ENCODE results near the gene PHF10.
A peak's percentile ranks its signal among the peaks of the same experiment; 100 is the strongest.

PHF10 gene

DNA sequence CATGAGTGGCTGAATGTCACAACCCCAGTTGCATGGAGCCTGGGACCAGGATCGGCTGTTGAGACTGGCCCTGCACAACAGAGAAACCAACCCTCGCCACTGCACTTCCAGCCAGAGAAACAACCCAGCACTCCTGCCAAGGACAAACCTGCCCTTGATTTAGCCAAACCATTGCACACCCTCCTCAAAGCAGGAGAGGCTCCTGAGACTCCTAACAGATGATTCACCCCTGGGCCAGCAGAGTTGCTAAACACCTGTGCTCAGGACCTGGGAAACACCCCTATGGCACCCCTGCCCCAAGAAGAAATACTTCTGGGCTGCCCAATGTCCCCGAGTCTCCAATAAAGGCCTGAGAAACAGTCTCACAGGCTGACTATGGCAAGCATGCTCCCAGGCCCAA, 40.2 kb downstream of the PHF10 start:
- H3K4me3 ChIP-seq (ENCODE audit: low read depth, low read length): no peak overlapping the region
- DNase-seq (ENCODE audit: low read depth): no peak
- TF ChIP-seq, protein P1, sequence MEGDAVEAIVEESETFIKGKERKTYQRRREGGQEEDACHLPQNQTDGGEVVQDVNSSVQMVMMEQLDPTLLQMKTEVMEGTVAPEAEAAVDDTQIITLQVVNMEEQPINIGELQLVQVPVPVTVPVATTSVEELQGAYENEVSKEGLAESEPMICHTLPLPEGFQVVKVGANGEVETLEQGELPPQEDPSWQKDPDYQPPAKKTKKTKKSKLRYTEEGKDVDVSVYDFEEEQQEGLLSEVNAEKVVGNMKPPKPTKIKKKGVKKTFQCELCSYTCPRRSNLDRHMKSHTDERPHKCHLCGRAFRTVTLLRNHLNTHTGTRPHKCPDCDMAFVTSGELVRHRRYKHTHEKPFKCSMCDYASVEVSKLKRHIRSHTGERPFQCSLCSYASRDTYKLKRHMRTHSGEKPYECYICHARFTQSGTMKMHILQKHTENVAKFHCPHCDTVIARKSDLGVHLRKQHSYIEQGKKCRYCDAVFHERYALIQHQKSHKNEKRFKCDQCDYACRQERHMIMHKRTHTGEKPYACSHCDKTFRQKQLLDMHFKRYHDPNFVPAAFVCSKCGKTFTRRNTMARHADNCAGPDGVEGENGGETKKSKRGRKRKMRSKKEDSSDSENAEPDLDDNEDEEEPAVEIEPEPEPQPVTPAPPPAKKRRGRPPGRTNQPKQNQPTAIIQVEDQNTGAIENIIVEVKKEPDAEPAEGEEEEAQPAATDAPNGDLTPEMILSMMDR (conservative IDR thresholded peaks at IDR 0.05; ENCODE audit: low read depth, low read length): no peak

DNA sequence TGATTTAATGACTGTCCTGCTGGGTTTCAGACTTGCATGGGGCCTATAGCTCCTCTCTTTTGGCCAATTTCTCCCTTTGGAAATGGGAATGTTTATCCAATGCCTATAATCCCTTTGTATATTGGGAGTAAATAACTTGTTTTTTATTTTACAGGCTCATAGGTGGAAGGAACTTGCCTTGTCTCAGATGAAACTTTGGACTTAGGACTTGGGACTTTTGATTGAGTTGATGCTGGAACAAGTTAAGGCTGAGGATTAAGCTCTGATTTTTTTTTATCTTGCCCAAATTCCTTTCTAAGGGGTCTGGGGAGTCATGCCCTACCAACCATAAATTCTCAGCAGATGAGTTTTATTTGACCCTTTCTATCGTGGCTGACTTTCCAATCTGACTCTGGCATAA, 46.0 kb downstream of the PHF10 start:
- DNase-seq (ENCODE audit: low read depth): no peak
- no peak overlapping the region for H3K4me3 ChIP-seq (ENCODE audit: low read depth, low read length)
- TF ChIP-seq, protein P1 (conservative IDR thresholded peaks at IDR 0.05; ENCODE audit: low read depth, low read length): no peak

DNA sequence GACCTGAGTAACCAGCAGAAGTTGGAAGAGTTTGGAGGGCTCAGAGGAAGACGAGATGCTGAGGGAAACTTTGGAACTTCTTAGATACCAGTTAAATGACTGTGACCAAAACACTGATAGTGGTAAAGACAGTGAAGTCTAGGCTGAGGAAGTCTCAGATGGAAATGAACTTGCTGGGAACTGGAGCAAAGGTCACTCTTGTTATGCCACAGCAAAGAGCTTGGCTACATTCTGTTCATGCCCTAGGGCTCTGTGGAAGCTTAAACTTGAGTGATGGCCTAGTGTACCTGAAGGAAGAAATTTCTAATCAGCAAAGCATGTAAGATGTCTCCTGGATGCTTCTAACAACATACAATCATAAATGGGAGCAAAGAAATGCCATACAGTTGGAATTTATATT, 47.2 kb downstream of the PHF10 start:
- TF ChIP-seq, protein P1 (conservative IDR thresholded peaks at IDR 0.05; ENCODE audit: low read depth, low read length): no peak
- no peak for DNase-seq (ENCODE audit: low read depth)
- no peak overlapping the region for H3K4me3 ChIP-seq (ENCODE audit: low read depth, low read length)

DNA sequence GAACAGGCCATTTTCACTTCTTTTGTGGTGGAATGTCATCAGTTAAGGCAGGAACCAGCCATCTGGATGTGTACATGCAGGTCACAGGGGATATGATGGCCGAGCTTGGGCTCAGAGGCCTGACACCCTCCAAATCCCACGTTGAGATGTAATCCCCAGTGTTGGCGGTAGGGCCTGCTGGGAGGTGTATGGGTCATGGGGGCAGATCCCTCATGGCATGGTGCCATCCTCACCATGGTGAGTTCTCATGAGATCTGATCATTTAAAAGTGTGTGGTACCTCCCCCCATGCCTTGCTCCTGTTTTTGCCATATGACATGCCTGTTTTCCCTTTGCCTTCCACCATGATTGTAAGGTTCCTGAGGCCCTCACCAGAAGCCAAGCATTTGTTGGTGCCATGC, 49.3 kb downstream of the PHF10 start:
- DNase-seq (ENCODE audit: low read depth): no peak
- H3K4me3 ChIP-seq (ENCODE audit: low read depth, low read length): no peak overlapping the region
- TF ChIP-seq, protein P1 (conservative IDR thresholded peaks at IDR 0.05; ENCODE audit: low read depth, low read length): no peak

DNA sequence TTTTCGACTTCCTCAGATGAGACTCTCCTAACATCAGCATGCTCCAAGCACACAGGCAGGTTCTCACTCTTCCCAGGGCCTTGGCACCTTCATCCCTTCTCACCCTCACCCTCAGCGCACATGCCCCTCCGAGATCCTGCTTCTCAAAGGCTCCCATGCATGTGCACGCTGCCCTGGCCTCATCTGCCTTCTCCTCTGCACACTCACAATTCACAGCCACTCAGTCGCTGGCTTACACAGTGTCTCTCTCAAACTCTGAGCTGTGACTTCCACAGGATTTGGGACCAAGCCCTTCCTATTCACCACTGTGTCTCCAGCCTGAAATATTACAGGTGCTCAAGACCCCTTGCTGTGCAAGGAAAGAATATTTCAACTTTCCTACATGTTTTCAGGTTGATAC, 52.7 kb downstream of the PHF10 start:
- no peak for DNase-seq (ENCODE audit: low read depth)
- H3K4me3 ChIP-seq (ENCODE audit: low read depth, low read length): no peak overlapping the region
- TF ChIP-seq, protein P1 (conservative IDR thresholded peaks at IDR 0.05; ENCODE audit: low read depth, low read length): no peak

DNA sequence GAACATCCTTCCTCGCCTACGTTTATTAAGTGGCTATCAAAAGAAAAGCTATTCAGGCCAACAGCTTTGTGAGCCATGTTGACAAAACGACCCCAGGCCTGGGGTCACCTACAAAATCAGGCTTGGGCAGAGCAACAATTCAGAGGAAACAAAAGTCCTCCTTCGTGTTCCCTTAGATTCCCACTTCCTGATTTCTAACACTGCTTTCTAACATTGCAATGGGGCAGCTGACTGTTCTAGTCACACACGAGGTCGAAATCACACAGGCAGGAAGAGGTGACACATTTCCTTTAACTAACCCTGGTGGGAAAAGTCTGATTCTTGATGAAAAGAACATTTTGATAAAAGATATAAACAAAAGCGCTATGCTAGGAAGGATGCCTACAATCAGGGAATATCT, 54.4 kb downstream of the PHF10 start:
- H3K4me3 ChIP-seq (ENCODE audit: low read depth, low read length): no peak overlapping the region
- peak; percentile 54 for DNase-seq (ENCODE audit: low read depth)
- TF ChIP-seq, protein P1 (conservative IDR thresholded peaks at IDR 0.05; ENCODE audit: low read depth, low read length): no peak

DNA sequence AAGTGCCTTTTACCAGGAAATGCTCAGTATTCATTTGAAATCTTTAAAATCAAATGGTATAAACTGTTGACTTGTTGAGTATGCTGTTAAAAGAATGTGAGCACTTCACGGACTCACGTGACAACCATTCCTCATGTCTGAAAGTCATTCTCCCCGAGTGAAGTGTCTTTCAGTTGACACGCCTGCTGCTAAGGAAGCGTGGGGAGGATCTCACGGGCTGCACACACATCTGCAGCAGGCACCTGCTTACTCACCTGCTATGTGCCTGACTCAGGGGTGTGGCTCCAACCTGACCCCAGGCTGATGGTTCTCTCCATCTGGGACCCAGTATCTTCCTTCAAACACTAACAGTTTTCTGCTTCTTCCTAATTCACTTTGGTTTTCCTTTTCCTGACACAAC, 55.2 kb downstream of the PHF10 start:
- TF ChIP-seq, protein P1 (conservative IDR thresholded peaks at IDR 0.05; ENCODE audit: low read depth, low read length): no peak
- H3K4me3 ChIP-seq (ENCODE audit: low read depth, low read length): no peak overlapping the region
- DNase-seq (ENCODE audit: low read depth): no peak
